ENCODE results near the gene CHST11. TPM values are rescaled to one million over a fixed set of nuclear protein-coding genes. Genes with fewer than 3 reads are reported as not detected.
"Not testable (repeated sequence)": the region's sequence is repeated elsewhere in the genome, so short reads cannot be mapped to it uniquely, and the experiment has no call there.

Gene CHST11
- total RNA-seq, 1 donor from 2014 or later: 3.4 TPM

- no peak for ATAC-seq
- no peak for DNase-seq
- intact Hi-C loops (cut with micrococcal nuclease): no loop called here
Observed at GRCh38 chr12:104538056-104538455, 81.3 kb downstream of the CHST11 start.

- ATAC-seq (no peak), DNase-seq (no peak)
- intact Hi-C loops (cut with micrococcal nuclease): no loop called here
Observed at GRCh38 chr12:104538891-104539462, 82.2 kb downstream of the CHST11 start.

GRCh38 chr12:104544836-104545235 is 88.1 kb downstream of the CHST11 start:
- intact Hi-C loops (cut with micrococcal nuclease): no loop called here
- ATAC-seq (no peak), DNase-seq (no peak)

- ATAC-seq: peak; percentile 78
- intact Hi-C loops (cut with micrococcal nuclease): no loop called here
- DNase-seq: no peak
Observed at GRCh38 chr12:104546575-104546974, 89.8 kb downstream of the CHST11 start.

GRCh38 chr12:104547235-104547634 is 90.5 kb downstream of the CHST11 start:
- intact Hi-C loops (cut with micrococcal nuclease): no loop called here
- DNase-seq (no peak), ATAC-seq (no peak)

GRCh38 chr12:104549815-104550480 is 93.2 kb downstream of the CHST11 start:
- DNase-seq: no peak
- no peak for ATAC-seq
- intact Hi-C loops (cut with micrococcal nuclease): no loop called here

GRCh38 chr12:104551313-104551931 is 94.7 kb downstream of the CHST11 start:
- no peak for DNase-seq
- ATAC-seq: peak; percentile 60
- intact Hi-C loops (cut with micrococcal nuclease): no loop called here

- no peak for ATAC-seq
- intact Hi-C loops (cut with micrococcal nuclease): no loop called here
- DNase-seq: no peak
Observed at GRCh38 chr12:104553421-104553820, 96.7 kb downstream of the CHST11 start.

- DNase-seq (no peak), ATAC-seq (no peak)
- intact Hi-C loops (cut with micrococcal nuclease): no loop called here
Observed at GRCh38 chr12:104555648-104556047, 98.9 kb downstream of the CHST11 start.

- no peak for DNase-seq
- intact Hi-C loops (cut with micrococcal nuclease): no loop called here
- ATAC-seq: no peak
Observed at GRCh38 chr12:104557488-104558195, 100.9 kb downstream of the CHST11 start.

- ATAC-seq: no peak
Observed at GRCh38 chr12:104560881-104561280, 104.1 kb downstream of the CHST11 start.

GRCh38 chr12:104562763-104563162 is 106.0 kb downstream of the CHST11 start:
- ATAC-seq (no peak), DNase-seq (no peak)
- intact Hi-C loops (cut with micrococcal nuclease): no loop called here

More at GRCh38 chr12:104560881-104561280, 104.1 kb downstream of the CHST11 start:
- intact Hi-C loops (cut with micrococcal nuclease): no loop called here
- no peak for DNase-seq

- ATAC-seq; DNase-seq; intact Hi-C loops (cut with micrococcal nuclease): not testable (repeated sequence)
Observed at GRCh38 chr12:104564662-104565061, 107.9 kb downstream of the CHST11 start.

- ATAC-seq (peak; percentile 80), DNase-seq (no peak)
- intact Hi-C loops (cut with micrococcal nuclease): no loop called here
Observed at GRCh38 chr12:104565606-104566243, 109.0 kb downstream of the CHST11 start.

GRCh38 chr12:104566244-104566993 is 109.7 kb downstream of the CHST11 start:
- intact Hi-C loops (cut with micrococcal nuclease): no loop called here
- no peak for ATAC-seq
- no peak for DNase-seq

- ATAC-seq (peak; percentile 47), DNase-seq (no peak)
- intact Hi-C loops (cut with micrococcal nuclease): no loop called here
Observed at GRCh38 chr12:104567832-104568486, 111.2 kb downstream of the CHST11 start.

- DNase-seq (no peak), ATAC-seq (no peak)
- intact Hi-C loops (cut with micrococcal nuclease): no loop called here
Observed at GRCh38 chr12:104568487-104568868, 111.7 kb downstream of the CHST11 start.

- ATAC-seq (no peak), DNase-seq (no peak)
- intact Hi-C loops (cut with micrococcal nuclease): no loop called here
Observed at GRCh38 chr12:104568935-104569334, 112.2 kb downstream of the CHST11 start.
